Lower lobe of right lung (tissue), 2 donors: ENCODE measurements around the gene CHKA. TPM values are rescaled to one million over a fixed set of nuclear protein-coding genes. Genes with fewer than 3 reads are reported as not detected.
A peak's percentile ranks its signal among the peaks of the same experiment; 100 is the strongest.

Source experiments
- ATAC-seq, 2 donors: fragments of 200-7000 bp; cut with Tn5 transposase; one replicate each; pipeline ENCODE4 v1.9.1; 2020 to 2022; ENCODE audit warnings: mild to moderate bottlenecking in 2 of 2, moderate library complexity in 2 of 2
- DNase-seq: peaks from one replicate; pipeline ENCODE4 v3.0.0-alpha.2; 2020
- H3K27ac ChIP-seq: fragments of 200-600 bp; one replicate; pipeline ENCODE4 v1.8.0; 2022
- H3K27me3 ChIP-seq: fragments of 200-600 bp; one replicate; pipeline ENCODE4 v1.8.0; 2022; ENCODE audit warnings: low read depth
- H3K36me3 ChIP-seq: fragments of 200-600 bp; one replicate; pipeline ENCODE4 v1.8.0; 2022; ENCODE audit warnings: mild to moderate bottlenecking
- H3K4me1 ChIP-seq: fragments of 200-600 bp; one replicate; pipeline ENCODE4 v1.8.0; 2022
- H3K4me3 ChIP-seq: fragments of 200-600 bp; one replicate; pipeline ENCODE4 v1.8.0; 2022; ENCODE audit warnings: mild to moderate bottlenecking
- H3K9me3 ChIP-seq: fragments of 200-600 bp; one replicate; pipeline ENCODE4 v1.8.0; 2022
- CTCF ChIP-seq: fragments of 200-600 bp; IDR thresholded peaks from one replicate; pipeline ENCODE4 v1.8.0; 2022; ENCODE audit warnings: antibody characterized with exemption, mild to moderate bottlenecking
- intact Hi-C: fragments of 100-400 bp; cut with DNase I; formaldehyde crosslinking; loops from one replicate; pipeline ENCODE4 v1.11.0; 2022
- total RNA-seq: library from RNA; stranded (reverse); fragmentation: NEBNext Ultra II Directional; extraction: Animal tissue kit (Norgen Biotek cat#: 25700); gene quantifications from one replicate; pipeline ENCODE4 v1.2.1, GENCODE V29; 2021
- donor health status: DM: no; HTN: yes; CAD: no; lungs with severe emphysema.

CHKA gene
- total RNA-seq, 1 donor from 2014 or later: 43.0 TPM

DNA sequence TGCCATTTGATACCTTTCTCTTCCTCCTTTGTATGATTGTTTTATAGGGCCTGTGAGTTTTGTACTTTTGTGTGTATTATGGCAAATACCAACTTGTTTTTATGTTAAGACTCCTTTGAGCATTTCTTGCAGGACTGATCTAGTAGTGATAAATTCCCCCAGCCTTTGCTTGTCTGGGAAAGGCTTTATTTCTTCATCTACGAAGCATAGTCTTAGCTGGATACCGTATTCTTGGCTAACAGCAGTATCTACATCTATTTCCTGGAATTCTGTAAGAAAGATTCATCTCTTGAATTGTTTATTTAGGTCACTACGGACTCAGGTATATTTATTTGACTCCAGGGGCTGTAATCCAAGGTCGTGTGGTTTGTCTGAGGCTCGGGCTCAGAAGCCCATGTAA lies 96.7 kb downstream of the CHKA start:
- ATAC-seq: no peak
- TF ChIP-seq CTCF: no peak

DNA sequence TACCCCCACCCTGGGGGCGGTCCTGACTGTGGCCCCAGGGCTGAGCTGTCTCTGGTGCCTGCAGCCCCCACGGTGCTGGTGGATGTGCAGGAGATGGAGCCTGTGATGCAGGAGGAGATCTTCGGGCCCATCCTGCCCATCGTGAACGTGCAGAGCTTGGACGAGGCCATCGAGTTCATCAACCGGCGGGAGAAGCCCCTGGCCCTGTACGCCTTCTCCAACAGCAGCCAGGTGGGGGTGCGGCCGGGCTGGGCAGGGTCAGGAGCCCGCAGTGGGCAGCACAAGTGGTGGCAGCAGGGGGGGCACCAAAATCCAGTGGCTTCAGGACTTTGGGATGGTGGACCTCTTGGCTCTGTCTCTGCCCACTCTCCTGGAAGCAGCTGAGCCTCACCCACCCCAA lies 98.7 kb downstream of the CHKA start:
- Histone ChIP-seq H3K4me1 (peaks cover 13% of the 10 kb centered on the region), H3K9me3 (no peaks in the 10 kb centered on the region), H3K27me3 (no peaks in the 10 kb centered on the region), H3K27ac (no peak overlapping the region), H3K4me3 (no peak overlapping the region), H3K36me3 (peaks cover 69% of the 10 kb centered on the region)
- DNase-seq (no peak), ATAC-seq (no peak)
- intact Hi-C loops: no loop called here
- TF ChIP-seq CTCF: no peak

More for the DNA sequence above, 96.7 kb downstream of the CHKA start:
- no peaks in the 10 kb centered on the region for H3K27me3 ChIP-seq
- DNase-seq: no peak
- no peak overlapping the region for H3K27ac ChIP-seq
- no peak overlapping the region for H3K4me3 ChIP-seq
- intact Hi-C loops: no loop called here
- peaks cover 67% of the 10 kb centered on the region for H3K36me3 ChIP-seq
- no peaks in the 10 kb centered on the region for H3K9me3 ChIP-seq
- H3K4me1 ChIP-seq: peaks cover 15% of the 10 kb centered on the region

DNA sequence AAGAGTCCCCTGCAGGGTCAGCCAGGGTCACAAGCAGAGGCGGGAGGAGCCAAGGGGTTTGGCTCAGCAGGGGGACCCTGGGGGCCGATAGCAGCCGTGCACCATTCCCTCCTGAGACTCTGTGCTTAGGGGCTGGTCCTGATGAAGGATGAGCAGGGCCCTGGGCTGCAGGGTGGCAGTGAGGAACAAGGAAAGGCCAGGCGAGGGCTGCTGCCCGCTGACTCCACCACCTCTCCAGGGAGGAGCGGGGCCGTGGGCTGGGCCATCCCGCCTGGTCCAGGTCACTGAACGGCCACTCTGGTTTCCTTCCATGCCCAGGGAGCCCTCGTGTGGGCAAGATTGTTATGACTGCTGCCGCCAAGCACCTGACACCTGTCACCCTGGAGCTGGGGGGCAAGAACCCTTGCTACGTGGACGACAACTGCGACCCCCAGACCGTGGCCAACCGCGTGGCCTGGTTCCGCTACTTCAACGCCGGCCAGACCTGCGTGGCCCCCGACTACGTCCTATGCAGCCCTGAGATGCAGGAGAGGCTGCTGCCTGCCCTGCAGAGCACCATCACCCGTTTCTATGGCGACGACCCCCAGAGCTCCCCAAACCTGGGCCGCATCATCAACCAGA lies 99.9 kb downstream of the CHKA start:
- peak; percentile 25 for TF ChIP-seq CTCF
- intact Hi-C loops: no loop called here
- no peak overlapping the region for H3K27ac ChIP-seq
- ATAC-seq (peak; percentile 68 to 72), DNase-seq (peak; percentile 71)
- H3K27me3 ChIP-seq: no peaks in the 10 kb centered on the region
- no peak overlapping the region for H3K4me3 ChIP-seq
- no peaks in the 10 kb centered on the region for H3K9me3 ChIP-seq
- peaks cover 58% of the 10 kb centered on the region for H3K36me3 ChIP-seq
- peaks cover 24% of the 10 kb centered on the region for H3K4me1 ChIP-seq

DNA sequence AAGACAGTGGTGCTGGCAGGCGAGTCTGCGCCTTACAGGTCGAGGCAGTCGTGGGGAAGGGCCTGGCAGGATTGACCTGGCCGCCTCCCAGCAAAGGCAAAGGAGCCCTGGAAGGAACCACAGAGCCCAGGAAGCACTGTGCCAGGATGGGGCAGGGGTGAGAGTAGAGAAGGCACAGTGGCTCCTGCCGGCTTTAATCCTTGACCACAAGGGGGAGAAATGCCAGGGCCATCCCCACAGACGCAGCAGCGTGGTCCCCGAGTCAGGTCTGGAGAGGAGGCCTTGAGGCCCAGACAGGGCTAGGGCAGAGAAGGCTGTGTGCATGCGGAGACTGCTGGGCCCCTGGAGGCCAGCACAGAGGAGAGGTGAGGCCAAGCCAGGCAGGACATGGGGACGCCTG lies 100.6 kb downstream of the CHKA start:
- peak; percentile 74 for DNase-seq
- Histone ChIP-seq H3K36me3 (peaks cover 51% of the 10 kb centered on the region), H3K9me3 (no peaks in the 10 kb centered on the region), H3K27ac (no peak overlapping the region), H3K27me3 (no peaks in the 10 kb centered on the region), H3K4me3 (no peak overlapping the region), H3K4me1 (peaks cover 26% of the 10 kb centered on the region)
- intact Hi-C loops: no loop called here
- peak; percentile 60 to 61 for ATAC-seq
- TF ChIP-seq CTCF: peak; percentile 29

- ATAC-seq (no peak), DNase-seq (no peak)
- no peaks in the 10 kb centered on the region for H3K27me3 ChIP-seq
- intact Hi-C loops: no loop called here
- TF ChIP-seq CTCF: no peak
- peaks cover 40% of the 10 kb centered on the region for H3K36me3 ChIP-seq
- no peak overlapping the region for H3K4me3 ChIP-seq
- H3K4me1 ChIP-seq: peaks cover 35% of the 10 kb centered on the region
- H3K27ac ChIP-seq: no peak overlapping the region
- no peaks in the 10 kb centered on the region for H3K9me3 ChIP-seq
Observed at GRCh38 chr11:68019486-68019885, 101.7 kb downstream of the CHKA start.
